ENCODE data around the gene GLI1.
A peak's percentile ranks its signal among the peaks of the same experiment; 100 is the strongest.
"Not testable (repeated sequence)": the region's sequence is repeated elsewhere in the genome, so short reads cannot be mapped to it uniquely, and the experiment has no call there.

The GLI1 gene

GRCh38 chr12:57459750-57460467 lies at the start of gene GLI1:
Gene GLI1 (plus strand): TSS chr12:57459785. CDS start chr12:57463692, 3,907 bp downstream.
- DNase-seq (ENCODE audit: low spot score in 2 of 2): peak in 1 of 2 experiments; percentile 38
- Histone ChIP-seq H3K4me3 (peak within 1 kb of the TSS; percentile 49), H3K36me3 (replicated peaks) (no peaks in the 10 kb centered on the region), H3K9me3 (no peaks in the 10 kb centered on the region), H3K27me3 (ENCODE audit: low read depth) (peaks cover 5% of the 10 kb centered on the region; the same call in 1 of the 2 replicates), H3K4me1 (peaks cover 13% of the 10 kb centered on the region)
- in situ Hi-C loops (cut with MboI; ENCODE audit: low sequenced_read_pairs): loop anchor here (5.0 kb wide), 1 partner anchor 198 kb away; no protein-coding TSS in a partner anchor

GRCh38 chr12:57410534-57410933 lies 49.1 kb upstream of the GLI1 start:
- DNase-seq (ENCODE audit: low spot score in 2 of 2): no peak
- in situ Hi-C loops (cut with MboI; ENCODE audit: low sequenced_read_pairs): no loop called here
- Histone ChIP-seq H3K4me3 (no peak overlapping the region), H3K36me3 (replicated peaks) (no peaks in the 10 kb centered on the region; the same call in 1 of the 2 replicates), H3K27me3 (ENCODE audit: low read depth) (no peaks in the 10 kb centered on the region), H3K9me3 (no peaks in the 10 kb centered on the region), H3K4me1 (peaks cover 7% of the 10 kb centered on the region)

GRCh38 chr12:57414160-57414559 lies 45.4 kb upstream of the GLI1 start:
- H3K27me3 ChIP-seq (ENCODE audit: low read depth); DNase-seq (ENCODE audit: low spot score in 2 of 2); H3K36me3 ChIP-seq (replicated peaks); H3K4me3 ChIP-seq; H3K4me1 ChIP-seq; H3K9me3 ChIP-seq; in situ Hi-C loops (cut with MboI; ENCODE audit: low sequenced_read_pairs): not testable (repeated sequence)

- no peak for DNase-seq (ENCODE audit: low spot score in 2 of 2)
- no peaks in the 10 kb centered on the region; the same call in 1 of the 2 replicates for H3K36me3 ChIP-seq (replicated peaks)
- in situ Hi-C loops (cut with MboI; ENCODE audit: low sequenced_read_pairs): no loop called here
Observed at GRCh38 chr12:57415088-57415487, 44.5 kb upstream of the GLI1 start.

GRCh38 chr12:57416039-57416996 lies 43.3 kb upstream of the GLI1 start:
- H3K9me3 ChIP-seq: no peaks in the 10 kb centered on the region
- H3K4me1 ChIP-seq: peaks cover 7% of the 10 kb centered on the region
- H3K27me3 ChIP-seq (ENCODE audit: low read depth): no peaks in the 10 kb centered on the region
- in situ Hi-C loops (cut with MboI; ENCODE audit: low sequenced_read_pairs): no loop called here
- H3K36me3 ChIP-seq (replicated peaks): no peaks in the 10 kb centered on the region; the same call in 1 of the 2 replicates
- no peak for DNase-seq (ENCODE audit: low spot score in 2 of 2)
- no peak overlapping the region for H3K4me3 ChIP-seq

More at GRCh38 chr12:57415088-57415487, 44.5 kb upstream of the GLI1 start:
- Histone ChIP-seq H3K9me3 (no peaks in the 10 kb centered on the region), H3K4me3 (no peak overlapping the region), H3K27me3 (ENCODE audit: low read depth) (no peaks in the 10 kb centered on the region), H3K4me1 (peaks cover 7% of the 10 kb centered on the region)

- peaks cover 7% of the 10 kb centered on the region for H3K4me1 ChIP-seq
- in situ Hi-C loops (cut with MboI; ENCODE audit: low sequenced_read_pairs): no loop called here
- no peaks in the 10 kb centered on the region for H3K27me3 ChIP-seq (ENCODE audit: low read depth)
- H3K4me3 ChIP-seq: no peak overlapping the region
- no peaks in the 10 kb centered on the region for H3K9me3 ChIP-seq
- DNase-seq (ENCODE audit: low spot score in 2 of 2): no peak
- peaks cover 10% of the 10 kb centered on the region for H3K36me3 ChIP-seq (replicated peaks)
Observed at GRCh38 chr12:57418255-57418654, 41.3 kb upstream of the GLI1 start.

GRCh38 chr12:57419495-57419894 lies 40.1 kb upstream of the GLI1 start:
- H3K9me3 ChIP-seq: no peaks in the 10 kb centered on the region
- H3K4me1 ChIP-seq: peaks cover 7% of the 10 kb centered on the region
- H3K27me3 ChIP-seq (ENCODE audit: low read depth): no peaks in the 10 kb centered on the region
- H3K4me3 ChIP-seq: no peak overlapping the region
- DNase-seq (ENCODE audit: low spot score in 2 of 2): no peak
- in situ Hi-C loops (cut with MboI; ENCODE audit: low sequenced_read_pairs): no loop called here
- peaks cover 10% of the 10 kb centered on the region for H3K36me3 ChIP-seq (replicated peaks)

GRCh38 chr12:57420482-57420881 lies 39.1 kb upstream of the GLI1 start:
- no peaks in the 10 kb centered on the region for H3K27me3 ChIP-seq (ENCODE audit: low read depth)
- DNase-seq (ENCODE audit: low spot score in 2 of 2): no peak
- in situ Hi-C loops (cut with MboI; ENCODE audit: low sequenced_read_pairs): no loop called here
- H3K36me3 ChIP-seq (replicated peaks): peaks cover 10% of the 10 kb centered on the region
- no peaks in the 10 kb centered on the region for H3K9me3 ChIP-seq
- no peaks in the 10 kb centered on the region; the same call in 1 of the 2 replicates for H3K4me1 ChIP-seq
- H3K4me3 ChIP-seq: no peak overlapping the region

GRCh38 chr12:57426948-57427347 lies 32.6 kb upstream of the GLI1 start:
- H3K4me1 ChIP-seq; DNase-seq (ENCODE audit: low spot score in 2 of 2); in situ Hi-C loops (cut with MboI; ENCODE audit: low sequenced_read_pairs); H3K4me3 ChIP-seq; H3K9me3 ChIP-seq; H3K27me3 ChIP-seq (ENCODE audit: low read depth): not testable (repeated sequence)
- H3K36me3 ChIP-seq (replicated peaks): peaks cover 11% of the 10 kb centered on the region

- Histone ChIP-seq H3K27me3 (ENCODE audit: low read depth) (no peaks in the 10 kb centered on the region), H3K4me1 (peaks cover 13% of the 10 kb centered on the region), H3K36me3 (replicated peaks) (peaks cover 3% of the 10 kb centered on the region; the same call in 1 of the 2 replicates), H3K9me3 (no peaks in the 10 kb centered on the region), H3K4me3 (peak overlapping the region; percentile 50)
- in situ Hi-C loops (cut with MboI; ENCODE audit: low sequenced_read_pairs): no loop called here
- DNase-seq (ENCODE audit: low spot score in 2 of 2): no peak
Observed at GRCh38 chr12:57428965-57429364, 30.6 kb upstream of the GLI1 start.

- Histone ChIP-seq H3K4me1 (peaks cover 13% of the 10 kb centered on the region), H3K27me3 (ENCODE audit: low read depth) (no peaks in the 10 kb centered on the region), H3K4me3 (peak overlapping the region; percentile 50), H3K9me3 (no peaks in the 10 kb centered on the region), H3K36me3 (replicated peaks) (peaks cover 3% of the 10 kb centered on the region; the same call in 1 of the 2 replicates)
- in situ Hi-C loops (cut with MboI; ENCODE audit: low sequenced_read_pairs): no loop called here
- peak in 1 of 2 experiments; percentile 24 for DNase-seq (ENCODE audit: low spot score in 2 of 2)
Observed at GRCh38 chr12:57429473-57430111, 30.0 kb upstream of the GLI1 start.

- Histone ChIP-seq H3K27me3 (ENCODE audit: low read depth) (no peaks in the 10 kb centered on the region), H3K4me1 (peaks cover 13% of the 10 kb centered on the region), H3K9me3 (no peaks in the 10 kb centered on the region), H3K4me3 (peak overlapping the region; percentile 50), H3K36me3 (replicated peaks) (peaks cover 3% of the 10 kb centered on the region; the same call in 1 of the 2 replicates)
- peak in 1 of 2 experiments; percentile 36 for DNase-seq (ENCODE audit: low spot score in 2 of 2)
- in situ Hi-C loops (cut with MboI; ENCODE audit: low sequenced_read_pairs): no loop called here
Observed at GRCh38 chr12:57430112-57430930, 29.3 kb upstream of the GLI1 start.

Measured in HAP-1 (cell line).